GM19463 (cell line): Measurements from ENCODE around the gene NCS1.
"Not testable (repeated sequence)": the region's sequence is repeated elsewhere in the genome, so short reads cannot be mapped to it uniquely, and the experiment has no call there.

Source experiments
- ATAC-seq: cut with Tn5 transposase; IDR thresholded peaks from one replicate; pipeline ENCODE4 v1.9.1; 2021; ENCODE audit warnings: mild to moderate bottlenecking, moderate library complexity; ENCODE audit not compliant: unreplicated experiment

NCS1 gene

GRCh38 chr9:130259044-130259443 is 86.8 kb downstream of the NCS1 start:
- ATAC-seq, result no peak

- ATAC-seq, result no peak
Observed at GRCh38 chr9:130260816-130261765, 88.9 kb downstream of the NCS1 start.

- no peak for ATAC-seq
Observed at GRCh38 chr9:130262061-130262745, 90.0 kb downstream of the NCS1 start.

DNA sequence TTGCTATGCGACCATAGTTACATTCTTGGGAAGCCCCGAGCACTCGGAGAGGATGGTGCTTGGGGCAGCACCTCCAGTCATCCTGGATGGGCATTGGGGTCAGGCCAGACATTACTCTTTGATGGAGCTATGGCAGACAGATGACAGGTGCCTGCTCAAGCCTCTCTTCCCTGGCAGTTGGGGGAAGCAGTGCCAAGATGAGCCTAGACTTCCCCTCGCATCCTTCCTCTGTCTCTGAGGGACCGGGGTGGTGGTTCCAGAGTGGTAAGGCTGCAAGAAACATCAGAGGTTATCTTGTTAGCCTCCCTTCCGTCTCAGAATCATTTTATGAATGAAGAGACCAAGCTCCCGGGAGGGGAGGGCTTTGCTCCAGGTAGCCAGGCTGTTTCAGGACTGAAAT is 90.6 kb downstream of the NCS1 start:
- ATAC-seq, result no peak

DNA sequence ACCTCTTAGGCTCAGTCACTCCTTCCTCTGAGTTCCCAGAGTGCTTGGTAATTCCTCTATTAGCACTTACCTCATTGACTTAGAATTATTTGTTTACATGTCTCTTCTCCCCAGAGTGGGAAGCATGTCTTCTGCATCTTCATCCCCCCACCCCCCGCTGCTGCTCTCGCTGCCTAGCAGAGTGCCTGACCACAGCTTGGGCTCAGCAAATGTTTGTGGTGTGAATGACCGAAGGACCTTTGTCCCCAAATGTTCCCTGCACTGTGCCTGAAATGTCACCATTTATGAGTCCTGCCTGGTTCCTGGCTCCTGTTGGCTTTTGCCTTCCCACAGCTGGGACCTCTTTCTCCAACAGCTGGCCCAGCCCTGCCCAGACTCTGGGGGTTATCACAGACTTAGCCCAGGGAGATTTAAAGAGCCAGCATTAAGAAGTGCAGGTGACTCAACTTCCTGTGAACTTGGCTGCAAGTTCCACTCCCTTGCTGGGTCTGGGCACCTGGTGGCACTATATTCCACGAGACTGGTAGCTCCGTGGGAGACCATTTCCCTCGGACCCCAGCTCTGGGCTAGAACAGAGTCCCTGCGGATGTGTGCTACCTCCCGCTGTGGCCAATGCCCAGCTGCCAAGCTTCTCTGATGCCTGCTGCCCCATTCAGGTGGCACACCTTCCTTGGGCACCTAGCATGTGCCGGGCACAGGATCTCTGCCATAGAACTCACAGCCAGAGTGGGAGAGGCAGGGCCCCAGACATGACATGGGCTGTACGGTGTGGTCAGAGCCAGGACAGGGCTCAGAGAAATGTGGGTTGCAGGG is 91.6 kb downstream of the NCS1 start:
- ATAC-seq, result no peak

DNA sequence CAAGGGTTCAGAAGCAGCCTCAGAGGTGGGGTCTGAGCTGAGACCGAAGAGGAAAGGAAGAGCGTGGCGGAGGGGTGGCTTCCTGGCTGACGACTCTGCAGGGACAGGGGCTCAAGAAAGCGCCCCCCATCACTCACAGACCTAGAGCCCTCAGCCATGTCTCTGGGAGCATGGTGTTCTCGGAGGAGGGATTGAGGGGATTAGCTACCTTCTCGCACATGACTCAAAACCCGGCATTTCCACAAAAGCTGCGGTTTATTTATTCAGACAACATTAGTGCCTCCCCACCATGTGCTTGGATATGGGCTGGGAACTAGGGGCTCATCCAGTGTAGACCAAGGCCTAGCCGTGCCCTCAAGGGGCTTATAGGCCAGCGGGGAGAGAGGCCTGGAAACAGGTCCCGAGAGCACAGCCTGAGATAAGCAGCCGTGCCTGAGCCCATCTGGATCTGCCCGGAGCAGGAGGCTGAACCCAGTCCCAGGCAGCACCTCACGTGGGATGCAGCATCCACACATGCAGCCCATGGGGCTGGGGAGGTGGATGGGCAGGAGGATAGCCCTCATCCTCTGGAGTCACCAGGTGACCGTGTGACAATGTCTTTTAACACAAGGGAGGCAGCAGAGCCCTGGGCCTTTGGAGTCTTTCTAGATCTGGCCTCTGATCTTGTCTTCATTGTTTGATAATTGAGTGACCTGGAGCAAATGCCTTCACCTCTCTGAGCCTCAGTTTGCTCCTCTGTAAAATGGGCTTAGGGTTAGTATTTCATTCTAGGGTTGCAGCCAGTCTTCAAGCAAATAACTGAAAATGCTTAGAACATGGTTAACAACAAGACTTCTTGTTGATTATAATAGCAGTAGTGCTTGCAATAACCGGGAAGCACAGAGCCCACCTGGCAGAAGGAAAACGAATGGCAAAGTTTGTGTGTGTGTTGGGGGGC is 92.5 kb downstream of the NCS1 start:
- ATAC-seq, result no peak

DNA sequence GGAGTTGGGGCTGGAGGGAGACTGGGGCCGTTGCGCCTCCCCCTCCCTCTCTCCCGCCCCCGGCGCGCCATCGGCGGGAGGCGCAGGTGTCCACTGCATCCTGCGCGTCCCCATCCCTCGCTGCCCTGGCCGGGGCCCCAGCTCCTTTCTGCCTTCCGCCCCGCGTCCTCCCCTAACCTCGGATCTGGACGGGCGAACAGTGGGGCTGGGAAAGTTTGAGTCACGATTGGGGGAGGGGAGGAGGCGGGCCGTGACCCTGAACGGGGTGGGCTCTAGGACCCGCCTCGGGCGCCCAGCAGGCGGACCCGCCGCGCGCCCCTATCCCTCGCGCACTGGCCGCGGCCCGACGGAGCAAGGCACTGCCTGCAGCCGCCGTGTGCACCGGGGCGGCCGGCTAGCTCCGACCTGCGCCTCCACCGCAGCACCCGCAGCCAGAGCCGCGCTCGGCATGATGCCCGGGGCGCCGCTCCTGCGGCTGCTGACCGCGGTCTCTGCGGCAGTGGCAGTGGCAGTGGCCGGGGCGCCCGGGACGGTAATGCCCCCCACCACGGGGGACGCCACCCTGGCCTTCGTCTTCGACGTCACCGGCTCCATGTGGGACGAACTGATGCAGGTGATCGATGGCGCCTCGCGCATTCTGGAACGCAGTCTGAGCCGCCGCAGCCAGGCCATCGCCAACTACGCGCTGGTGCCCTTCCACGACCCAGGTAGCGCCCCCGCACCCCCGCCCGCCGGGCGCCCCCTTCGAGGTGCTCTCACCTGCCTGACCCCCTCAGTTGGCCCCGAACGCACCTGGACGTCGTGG is 93.4 kb downstream of the NCS1 start, which contains the start of gene HMCN2:
Gene HMCN2, plus strand, starts transcription at position 330 of the 805 bp plus-strand sequence. Its CDS starts 119 bp downstream, at position 449.
- ATAC-seq, result no peak

DNA sequence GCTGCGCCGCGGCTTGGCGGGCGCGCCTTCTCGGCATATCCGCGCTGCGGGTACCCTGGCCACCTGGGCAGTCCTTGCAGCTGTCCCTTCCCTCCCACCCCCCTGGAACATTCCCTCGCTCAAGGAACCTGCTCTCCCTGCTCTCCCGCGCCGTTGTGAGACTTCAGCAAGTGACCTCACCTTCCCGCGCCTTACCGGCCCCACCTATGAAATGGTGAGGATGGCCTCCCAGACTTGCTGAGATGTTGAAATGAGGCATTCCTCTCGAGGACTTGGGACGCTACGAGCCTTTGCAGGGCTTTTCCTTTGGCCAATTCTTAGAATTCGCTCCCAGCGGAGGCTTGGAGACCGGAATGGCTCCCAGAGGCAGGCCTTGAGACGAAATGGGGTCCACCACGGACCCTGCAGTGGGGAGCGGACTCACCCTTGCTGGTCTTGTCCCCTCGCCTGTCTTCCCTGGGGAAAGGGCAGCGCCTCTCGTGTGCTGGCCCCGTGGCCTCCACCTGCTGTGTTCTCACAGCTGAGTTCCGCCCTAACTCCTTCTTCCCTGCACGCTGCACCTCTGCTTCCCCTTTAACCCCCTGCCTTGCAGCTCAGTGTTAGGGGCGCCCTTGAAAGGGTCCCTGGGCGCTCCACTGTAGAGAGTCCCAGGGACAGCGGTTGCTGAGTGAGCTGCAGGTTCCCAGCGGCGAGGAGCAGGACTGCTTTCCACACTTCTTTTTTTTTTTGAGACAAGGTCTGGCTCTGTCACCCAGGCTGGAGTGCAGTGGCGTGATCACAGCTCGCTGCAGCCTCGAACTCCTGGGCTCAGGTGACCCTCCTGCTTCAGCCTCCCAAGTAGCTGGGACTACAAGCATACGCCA is 94.3 kb downstream of the NCS1 start:
- no peak for ATAC-seq

- ATAC-seq, result no peak
Observed at GRCh38 chr9:130267930-130268329, 95.7 kb downstream of the NCS1 start.

- no peak for ATAC-seq
Observed at GRCh38 chr9:130268521-130269211, 96.5 kb downstream of the NCS1 start.

DNA sequence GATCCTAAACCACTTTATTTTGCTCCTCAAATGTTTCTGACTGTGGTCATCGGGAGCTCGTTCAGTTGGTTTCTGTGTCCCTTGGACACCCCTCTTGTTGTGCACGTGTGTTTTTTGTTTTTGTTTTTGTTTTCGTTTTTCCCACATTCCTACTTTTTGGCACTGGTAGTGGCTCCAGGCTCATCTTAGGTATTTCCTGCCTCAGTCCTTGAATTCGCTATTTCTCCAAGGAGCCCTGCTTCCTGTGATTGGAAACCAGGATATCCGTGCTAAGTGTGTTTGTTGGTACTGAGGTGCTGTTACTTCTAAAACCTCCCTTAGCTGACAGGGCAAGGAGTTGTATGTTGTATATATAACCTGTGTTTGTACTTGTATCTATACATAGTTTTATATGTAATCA is 99.3 kb downstream of the NCS1 start:
- no peak for ATAC-seq

- ATAC-seq, result no peak
Observed at GRCh38 chr9:130275156-130275555, 103.0 kb downstream of the NCS1 start.

GRCh38 chr9:130276121-130276520 is 103.9 kb downstream of the NCS1 start:
- ATAC-seq, result no peak

DNA sequence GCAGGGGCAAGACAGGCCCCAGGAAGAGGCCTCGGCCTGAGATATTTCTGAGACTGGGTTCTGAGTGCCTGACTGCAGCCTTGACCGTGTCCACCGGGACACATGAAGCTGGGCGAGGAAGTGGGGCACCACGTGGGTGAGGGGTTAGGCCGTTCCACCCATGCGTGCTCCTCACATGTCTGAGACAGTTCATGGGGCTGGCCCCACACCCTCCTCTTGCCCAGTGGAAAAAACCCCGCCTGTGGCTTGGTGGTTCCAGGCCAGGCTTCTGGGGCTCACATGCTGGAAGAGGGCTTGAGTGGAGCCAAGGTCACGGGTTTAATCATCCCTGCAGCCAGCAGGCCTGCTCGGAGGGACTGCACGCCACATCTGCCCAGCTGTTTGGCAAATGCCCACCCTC is 104.8 kb downstream of the NCS1 start:
- no peak for ATAC-seq

GRCh38 chr9:130277525-130277924 is 105.3 kb downstream of the NCS1 start:
- not testable (repeated sequence) for ATAC-seq

DNA sequence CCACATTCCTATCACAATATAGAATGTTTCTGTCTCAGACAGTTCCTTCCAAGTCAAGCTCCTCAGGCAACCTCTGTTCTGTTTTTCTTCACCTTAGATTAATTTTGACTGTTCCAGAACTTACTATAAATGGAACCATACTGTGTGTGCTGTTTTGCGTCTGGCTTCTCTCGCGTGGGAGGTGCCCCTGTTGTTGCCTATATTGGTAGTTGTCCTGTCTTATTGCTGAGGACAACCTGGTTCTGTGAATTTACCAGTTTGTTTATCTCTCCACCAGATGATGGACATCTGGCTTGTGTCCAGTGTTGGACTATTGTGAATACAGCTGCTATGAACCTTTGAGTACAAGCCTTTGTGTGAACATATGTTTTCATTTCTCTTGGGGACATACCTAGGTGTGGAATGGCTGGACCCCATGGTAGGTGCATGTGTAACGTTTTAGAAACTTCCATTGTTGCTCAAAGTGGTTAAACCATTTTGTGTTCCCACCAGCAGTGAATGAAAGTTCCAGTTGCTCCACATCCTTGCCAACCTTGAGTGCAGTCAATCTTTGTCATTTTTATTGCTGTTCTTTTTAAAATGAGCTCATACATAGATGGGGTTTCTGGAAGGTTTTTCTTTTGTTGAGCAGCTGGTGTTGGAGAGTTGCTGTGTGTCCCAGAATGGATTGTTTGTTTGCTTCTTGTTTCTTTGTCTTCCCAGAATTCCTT is 111.5 kb downstream of the NCS1 start:
- no peak for ATAC-seq

DNA sequence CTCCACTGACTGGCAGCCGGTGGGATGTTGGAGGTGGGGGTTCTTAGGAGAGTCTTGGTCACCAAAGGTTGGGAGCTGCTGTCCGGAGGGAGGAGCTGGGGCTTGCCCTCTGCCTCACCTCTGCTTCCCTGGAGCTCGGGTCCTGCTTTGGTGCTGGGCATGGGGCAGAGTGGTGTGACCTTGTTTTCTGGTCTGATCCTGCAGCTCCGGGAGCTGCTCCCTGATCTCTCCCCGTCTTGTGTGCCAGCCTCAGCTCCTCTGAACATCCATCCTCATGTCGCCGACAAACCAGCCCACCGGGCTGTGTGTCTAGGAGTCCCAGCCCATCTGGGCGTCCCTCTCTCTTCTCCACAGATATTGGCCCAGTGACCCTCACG is 112.0 kb downstream of the NCS1 start:
- ATAC-seq, result no peak
